Calu3 (cell line): ENCODE results near the gene LMAN2. TPM values are rescaled to one million over a fixed set of nuclear protein-coding genes. Genes with fewer than 3 reads are reported as not detected.

Experiments used
- BruUV-seq: library from RNA; stranded (reverse); fragments of 400-500 nt; replicated peaks from 2 replicates; lab custom pipeline; 2021; lab: Mats Ljungman, UMichigan
- CTCF ChIA-PET: fragments of 300-600 bp; sonication (Branson Sonifier 250); formaldehyde crosslinking; loops from one replicate; lab custom pipeline; 2022; ENCODE audit warnings: antibody characterized with exemption; lab: Charles Lee
- DNase-seq: peaks from one replicate; pipeline ENCODE4 v3.0.0; 2022
- H3K27ac Mint-ChIP-seq: one replicate; pipeline ENCODE4 v1.8.0; 2022; ENCODE audit warnings: mixed read lengths; ENCODE audit not compliant: unreplicated experiment
- H3K27me3 Mint-ChIP-seq: one replicate; pipeline ENCODE4 v1.8.0; 2022; ENCODE audit warnings: mixed read lengths; ENCODE audit not compliant: unreplicated experiment
- H3K36me3 Mint-ChIP-seq: one replicate; pipeline ENCODE4 v1.8.0; 2022; ENCODE audit warnings: mild to moderate bottlenecking, moderate library complexity, mixed read lengths; ENCODE audit not compliant: insufficient read depth, unreplicated experiment
- H3K4me1 Mint-ChIP-seq: one replicate; pipeline ENCODE4 v1.8.0; 2022; ENCODE audit warnings: mild to moderate bottlenecking, low read depth, mixed read lengths; ENCODE audit not compliant: unreplicated experiment
- H3K4me3 Mint-ChIP-seq: one replicate; pipeline ENCODE4 v1.8.0; 2022; ENCODE audit warnings: mild to moderate bottlenecking, low read depth, moderate library complexity, mixed read lengths; ENCODE audit not compliant: unreplicated experiment
- H3K9me3 Mint-ChIP-seq: one replicate; pipeline ENCODE4 v1.8.0; 2022; ENCODE audit warnings: low read depth, mixed read lengths; ENCODE audit not compliant: unreplicated experiment
- CTCF ChIP-seq: fragments of 200-600 bp; IDR thresholded peaks from one replicate; pipeline ENCODE4 v1.8.0; 2022; ENCODE audit warnings: antibody characterized with exemption; ENCODE audit not compliant: unreplicated experiment
- intact Hi-C: fragments of 100-400 bp; cut with micrococcal nuclease; formaldehyde crosslinking; loops from one replicate; pipeline ENCODE4 v1.10.0; 2022; ENCODE audit not compliant: unreplicated experiment
- total RNA-seq: library from RNA; stranded (reverse); gene quantifications from 2 replicates; pipeline ENCODE4 v1.2.3, GENCODE V29; 2022

The LMAN2 gene
- total RNA-seq, 1 experiment from 2014 or later, result 278 TPM

GRCh38 chr5:177310757-177311391 lies 40.6 kb downstream of the LMAN2 start:
- no TSS peak for BruUV-seq
- peaks cover 45% of the 10 kb centered on the region for H3K4me1 Mint-ChIP-seq
- H3K4me3 Mint-ChIP-seq, result peak overlapping the region; percentile 71
- H3K9me3 Mint-ChIP-seq, result no peaks in the 10 kb centered on the region
- peak; percentile 46 for DNase-seq
- peaks cover 66% of the 10 kb centered on the region for H3K36me3 Mint-ChIP-seq
- H3K27me3 Mint-ChIP-seq, result no peaks in the 10 kb centered on the region
- CTCF ChIA-PET, result interaction anchor here (0.9 to 2.8 kb wide), 9 partner anchors 10 to 144 kb away, joined by 3 to 19 read pairs (median 9); partner anchors contain the start of genes LMAN2 and PRR7
- H3K27ac Mint-ChIP-seq, result peak overlapping the region; percentile 14
- intact Hi-C loops, result loop anchor here (5.0 kb wide), 1 partner anchor 141 kb away; no protein-coding TSS in a partner anchor
- no peak for TF ChIP-seq CTCF

- intact Hi-C loops, result loop anchor here (5.0 kb wide), 1 partner anchor 142 kb away; no protein-coding TSS in a partner anchor
These were observed 41.1 kb downstream of the LMAN2 start for GRCh38 chr5:177310332-177310731.

GRCh38 chr5:177309351-177310191 lies 41.9 kb downstream of the LMAN2 start:
- H3K4me1 Mint-ChIP-seq, result peaks cover 56% of the 10 kb centered on the region
- no peaks in the 10 kb centered on the region for H3K27me3 Mint-ChIP-seq
- CTCF ChIA-PET, result interaction anchor here (0.6 to 2.8 kb wide), 19 partner anchors 9 to 191 kb away, joined by 3 to 19 read pairs (median 4); partner anchors contain the start of genes GRK6, LMAN2 and PRR7
- TSS peak; percentile 22 for BruUV-seq
- peak overlapping the region; percentile 30 for H3K4me3 Mint-ChIP-seq
- intact Hi-C loops, result loop anchor here (5.0 kb wide), 1 partner anchor 143 kb away; no protein-coding TSS in a partner anchor
- H3K27ac Mint-ChIP-seq, result no peak overlapping the region
- DNase-seq, result peak; percentile 90
- peaks cover 78% of the 10 kb centered on the region for H3K36me3 Mint-ChIP-seq
- peak; percentile 92 for TF ChIP-seq CTCF
- no peaks in the 10 kb centered on the region for H3K9me3 Mint-ChIP-seq

More at GRCh38 chr5:177310332-177310731, 41.1 kb downstream of the LMAN2 start:
- peaks cover 70% of the 10 kb centered on the region for H3K36me3 Mint-ChIP-seq
- no peaks in the 10 kb centered on the region for H3K9me3 Mint-ChIP-seq
- peak overlapping the region; percentile 71 for H3K4me3 Mint-ChIP-seq
- no peaks in the 10 kb centered on the region for H3K27me3 Mint-ChIP-seq
- BruUV-seq, result no TSS peak
- H3K27ac Mint-ChIP-seq, result no peak overlapping the region
- no peak for TF ChIP-seq CTCF
- DNase-seq, result no peak
- H3K4me1 Mint-ChIP-seq, result peaks cover 48% of the 10 kb centered on the region
- CTCF ChIA-PET, result interaction anchor here (0.6 to 2.8 kb wide), 19 partner anchors 8 to 191 kb away, joined by 3 to 19 read pairs (median 4); partner anchors contain the start of genes GRK6, LMAN2 and PRR7

GRCh38 chr5:177308740-177309139 lies 42.7 kb downstream of the LMAN2 start:
- no peaks in the 10 kb centered on the region for H3K9me3 Mint-ChIP-seq
- intact Hi-C loops, result no loop called here
- TF ChIP-seq CTCF, result no peak
- peaks cover 86% of the 10 kb centered on the region for H3K36me3 Mint-ChIP-seq
- no TSS peak for BruUV-seq
- no peaks in the 10 kb centered on the region for H3K27me3 Mint-ChIP-seq
- H3K4me3 Mint-ChIP-seq, result no peak overlapping the region
- no peak overlapping the region for H3K27ac Mint-ChIP-seq
- CTCF ChIA-PET, result interaction anchor here (1.9 to 2.5 kb wide), 3 partner anchors 53 to 146 kb away, joined by 4 to 19 read pairs (median 6); no protein-coding TSS in a partner anchor
- DNase-seq, result no peak
- peaks cover 55% of the 10 kb centered on the region for H3K4me1 Mint-ChIP-seq
